ENCODE measurements around the gene PLG. TPM values are rescaled to one million over a fixed set of nuclear protein-coding genes. Genes with fewer than 3 reads are reported as not detected.

Gene PLG
- total RNA-seq, 2 donors from 2014 or later, result not detected

DNA sequence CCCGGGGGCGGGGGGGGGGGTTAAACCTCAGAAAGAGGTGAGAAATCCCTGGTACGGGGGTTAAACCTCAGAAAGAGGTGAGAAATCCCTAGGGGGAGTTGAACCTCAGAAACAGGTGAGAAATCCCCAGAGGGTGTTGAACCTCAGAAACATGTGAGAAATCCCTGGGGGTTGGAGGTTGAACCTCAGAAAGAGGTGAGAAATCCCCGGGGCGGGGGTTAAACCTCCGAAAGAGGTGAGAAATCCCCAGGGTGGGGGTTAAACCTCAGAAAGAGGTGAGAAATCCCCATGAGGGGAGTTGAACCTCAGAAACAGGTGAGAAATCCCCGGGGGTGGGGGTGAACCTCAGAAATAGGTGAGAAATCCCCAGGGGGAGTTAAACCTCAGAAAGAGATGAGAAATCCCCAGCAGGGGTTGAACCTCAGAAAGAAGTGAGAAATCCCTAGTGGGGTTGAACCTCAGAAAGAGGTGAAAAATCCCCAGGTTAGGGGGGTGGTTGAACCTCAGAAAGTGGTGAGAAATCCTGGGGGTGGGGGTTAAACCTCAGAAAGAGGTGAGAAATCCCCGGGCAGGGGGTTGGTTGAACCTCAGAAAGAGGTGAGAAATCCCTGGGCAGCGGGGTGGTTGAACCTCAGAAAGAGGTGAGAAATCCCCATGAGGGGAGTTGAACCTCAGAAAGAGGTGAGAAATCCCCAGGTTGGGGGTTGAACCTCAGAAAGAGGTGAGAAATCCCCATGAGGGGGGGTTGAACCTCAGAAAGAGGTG lies 87.4 kb downstream of the PLG start:
- no peaks in the 10 kb centered on the region for H3K27me3 ChIP-seq (ENCODE audit: control insufficient read depth, insufficient read depth, low read length, poor library complexity, severe bottlenecking)
- peaks cover 24% of the 10 kb centered on the region for H3K4me1 Mint-ChIP-seq
- WGBS, 2 experiments (ENCODE audit: insufficient coverage in 1 of 2, insufficient read length in 1 of 2), result 20 to 84% methylated on average over 1 to 9 of the region's 9 CpGs
- no peak overlapping the region for H3K27ac Mint-ChIP-seq
- no peak for DNase-seq
- H3K9me3 ChIP-seq (ENCODE audit: control insufficient read depth, low read length), result no peaks in the 10 kb centered on the region
- H3K9ac ChIP-seq (ENCODE audit: extremely low read depth, low read length, poor library complexity, severe bottlenecking), result no peak overlapping the region
- TF ChIP-seq, protein P1, sequence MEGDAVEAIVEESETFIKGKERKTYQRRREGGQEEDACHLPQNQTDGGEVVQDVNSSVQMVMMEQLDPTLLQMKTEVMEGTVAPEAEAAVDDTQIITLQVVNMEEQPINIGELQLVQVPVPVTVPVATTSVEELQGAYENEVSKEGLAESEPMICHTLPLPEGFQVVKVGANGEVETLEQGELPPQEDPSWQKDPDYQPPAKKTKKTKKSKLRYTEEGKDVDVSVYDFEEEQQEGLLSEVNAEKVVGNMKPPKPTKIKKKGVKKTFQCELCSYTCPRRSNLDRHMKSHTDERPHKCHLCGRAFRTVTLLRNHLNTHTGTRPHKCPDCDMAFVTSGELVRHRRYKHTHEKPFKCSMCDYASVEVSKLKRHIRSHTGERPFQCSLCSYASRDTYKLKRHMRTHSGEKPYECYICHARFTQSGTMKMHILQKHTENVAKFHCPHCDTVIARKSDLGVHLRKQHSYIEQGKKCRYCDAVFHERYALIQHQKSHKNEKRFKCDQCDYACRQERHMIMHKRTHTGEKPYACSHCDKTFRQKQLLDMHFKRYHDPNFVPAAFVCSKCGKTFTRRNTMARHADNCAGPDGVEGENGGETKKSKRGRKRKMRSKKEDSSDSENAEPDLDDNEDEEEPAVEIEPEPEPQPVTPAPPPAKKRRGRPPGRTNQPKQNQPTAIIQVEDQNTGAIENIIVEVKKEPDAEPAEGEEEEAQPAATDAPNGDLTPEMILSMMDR (conservative IDR thresholded peaks at IDR 0.05), result no peak
- H3K9me3 Mint-ChIP-seq, result peaks cover 7% of the 10 kb centered on the region
- H3K27me3 Mint-ChIP-seq (ENCODE audit: insufficient read depth), result no peaks in the 10 kb centered on the region
- no peaks in the 10 kb centered on the region for H3K36me3 ChIP-seq (ENCODE audit: control insufficient read depth, insufficient read depth, low read length)
- peaks cover 3% of the 10 kb centered on the region for H3K4me1 ChIP-seq (ENCODE audit: control insufficient read depth, insufficient read depth, low read length)
- no peak overlapping the region for H3K27ac ChIP-seq (ENCODE audit: low read depth, low read length)
- peaks cover 2% of the 10 kb centered on the region for H3K36me3 Mint-ChIP-seq (ENCODE audit: low read depth)
- H3K4me3 ChIP-seq (ENCODE audit: low read length), result no peak overlapping the region
- H3K4me3 Mint-ChIP-seq, result no peak overlapping the region

DNA sequence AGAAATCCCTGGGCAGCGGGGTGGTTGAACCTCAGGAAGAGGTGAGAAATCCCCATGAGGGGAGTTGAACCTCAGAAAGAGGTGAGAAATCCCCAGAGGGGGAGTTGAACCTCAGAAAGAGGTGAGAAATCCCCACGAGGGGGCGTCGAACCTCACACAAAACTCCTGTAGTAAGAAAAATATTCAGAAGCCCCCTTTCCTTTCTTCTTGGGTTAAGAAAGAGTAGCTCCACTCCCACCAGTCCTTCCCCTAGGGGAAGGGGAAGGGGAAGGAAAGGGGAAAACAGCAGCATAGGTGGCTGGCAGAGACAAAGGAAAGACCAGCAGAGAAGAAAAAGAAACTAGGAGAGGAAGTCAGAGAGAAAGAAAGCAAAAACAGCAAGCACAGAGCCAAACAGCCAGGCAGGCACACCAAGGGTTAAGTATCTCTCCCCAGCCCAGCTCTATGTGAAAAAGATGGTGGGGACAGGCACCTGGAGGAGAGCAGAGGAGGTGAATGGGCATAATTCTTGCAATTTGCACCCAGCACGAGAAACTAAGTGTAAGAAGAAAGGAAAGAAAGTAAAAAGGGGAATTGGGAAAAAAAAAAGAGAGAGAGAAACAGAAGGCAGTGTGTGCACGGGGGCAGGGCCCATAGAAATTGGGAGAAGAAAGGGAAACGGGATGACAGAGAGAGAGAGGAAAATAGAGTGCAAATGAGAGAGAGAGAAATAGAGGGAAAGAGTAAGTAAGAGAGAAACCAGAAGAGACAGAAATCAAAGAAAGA lies 88.2 kb downstream of the PLG start:
- H3K9me3 Mint-ChIP-seq, result peaks cover 7% of the 10 kb centered on the region
- H3K27ac Mint-ChIP-seq, result peak overlapping the region; percentile 3
- H3K4me3 ChIP-seq (ENCODE audit: low read length), result no peak overlapping the region
- peaks cover 2% of the 10 kb centered on the region for H3K36me3 Mint-ChIP-seq (ENCODE audit: low read depth)
- peak; percentile 63 for DNase-seq
- TF ChIP-seq, protein P1 (conservative IDR thresholded peaks at IDR 0.05), result peak; percentile 45
- H3K36me3 ChIP-seq (ENCODE audit: control insufficient read depth, insufficient read depth, low read length), result no peaks in the 10 kb centered on the region
- peaks cover 3% of the 10 kb centered on the region for H3K4me1 ChIP-seq (ENCODE audit: control insufficient read depth, insufficient read depth, low read length)
- peak overlapping the region; percentile 3 for H3K9ac ChIP-seq (ENCODE audit: extremely low read depth, low read length, poor library complexity, severe bottlenecking)
- peak overlapping the region; percentile 8 for H3K4me3 Mint-ChIP-seq
- no peak overlapping the region for H3K27ac ChIP-seq (ENCODE audit: low read depth, low read length)
- 55 to 56% methylated on average over 3 to 7 of the region's 7 CpGs for WGBS, 2 experiments (ENCODE audit: insufficient coverage in 1 of 2, insufficient read length in 1 of 2)
- H3K27me3 Mint-ChIP-seq (ENCODE audit: insufficient read depth), result no peaks in the 10 kb centered on the region
- peaks cover 24% of the 10 kb centered on the region for H3K4me1 Mint-ChIP-seq
- no peaks in the 10 kb centered on the region for H3K27me3 ChIP-seq (ENCODE audit: control insufficient read depth, insufficient read depth, low read length, poor library complexity, severe bottlenecking)
- no peaks in the 10 kb centered on the region for H3K9me3 ChIP-seq (ENCODE audit: control insufficient read depth, low read length)

DNA sequence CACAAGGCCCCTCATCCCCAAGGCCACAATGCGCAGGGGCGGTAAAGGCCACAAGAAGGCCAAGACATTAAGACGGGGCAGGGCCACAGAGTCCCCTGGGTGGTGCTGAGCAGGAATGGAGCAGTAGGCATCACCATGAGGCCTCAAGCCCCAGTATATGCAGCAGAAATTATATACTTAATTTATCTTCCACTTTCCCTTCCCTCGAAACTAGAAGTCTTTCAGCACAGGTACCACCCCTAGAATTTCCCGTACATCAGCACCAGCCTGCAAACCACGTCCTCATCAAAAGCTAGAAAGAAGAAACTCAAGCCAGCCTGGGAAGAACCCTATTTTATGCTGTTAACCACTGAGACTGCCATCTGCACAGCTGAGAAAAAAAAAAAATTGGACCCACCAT lies 89.4 kb downstream of the PLG start:
- no peaks in the 10 kb centered on the region for H3K36me3 ChIP-seq (ENCODE audit: control insufficient read depth, insufficient read depth, low read length)
- peaks cover 24% of the 10 kb centered on the region for H3K4me1 Mint-ChIP-seq
- peaks cover 7% of the 10 kb centered on the region for H3K9me3 Mint-ChIP-seq
- H3K4me3 ChIP-seq (ENCODE audit: low read length), result no peak overlapping the region
- no peaks in the 10 kb centered on the region for H3K27me3 ChIP-seq (ENCODE audit: control insufficient read depth, insufficient read depth, low read length, poor library complexity, severe bottlenecking)
- 87 to 92% methylated on average over 3 to 6 of the region's 6 CpGs for WGBS, 2 experiments (ENCODE audit: insufficient coverage in 1 of 2, insufficient read length in 1 of 2)
- H3K36me3 Mint-ChIP-seq (ENCODE audit: low read depth), result peaks cover 2% of the 10 kb centered on the region
- H3K27ac ChIP-seq (ENCODE audit: low read depth, low read length), result no peak overlapping the region
- H3K4me3 Mint-ChIP-seq, result no peak overlapping the region
- peaks cover 3% of the 10 kb centered on the region for H3K4me1 ChIP-seq (ENCODE audit: control insufficient read depth, insufficient read depth, low read length)
- no peak overlapping the region for H3K27ac Mint-ChIP-seq
- H3K27me3 Mint-ChIP-seq (ENCODE audit: insufficient read depth), result no peaks in the 10 kb centered on the region
- DNase-seq, result no peak
- no peak overlapping the region for H3K9ac ChIP-seq (ENCODE audit: extremely low read depth, low read length, poor library complexity, severe bottlenecking)
- H3K9me3 ChIP-seq (ENCODE audit: control insufficient read depth, low read length), result no peaks in the 10 kb centered on the region
- TF ChIP-seq, protein P1 (conservative IDR thresholded peaks at IDR 0.05), result no peak
